IPS-18a (cell line): ENCODE measurements around the gene SLC6A18.

ENCODE experiments used
- H3K27ac ChIP-seq: one replicate; pipeline ENCODE4 v1.5.1; 2013; ENCODE audit warnings: low read length
- H3K27me3 ChIP-seq: one replicate; pipeline ENCODE4 v1.6.1; 2013; ENCODE audit warnings: mild to moderate bottlenecking, low read length; ENCODE audit not compliant: control insufficient read depth, insufficient read depth
- H3K36me3 ChIP-seq: one replicate; pipeline ENCODE4 v1.6.1; 2013; ENCODE audit warnings: low read depth, low read length; ENCODE audit not compliant: control insufficient read depth
- H3K4me1 ChIP-seq: one replicate; pipeline ENCODE4 v1.6.1; 2013; ENCODE audit warnings: low read depth, low read length; ENCODE audit not compliant: control insufficient read depth
- H3K4me3 ChIP-seq: one replicate; pipeline ENCODE4 v1.5.1; 2013; ENCODE audit warnings: low read length
- H3K9ac ChIP-seq: one replicate; pipeline ENCODE4 v1.6.1; 2013; ENCODE audit warnings: mild to moderate bottlenecking, low read length, moderate library complexity
- H3K9me3 ChIP-seq: one replicate; pipeline ENCODE4 v1.6.1; 2013; ENCODE audit warnings: low read depth, low read length; ENCODE audit not compliant: control insufficient read depth

Gene SLC6A18

DNA sequence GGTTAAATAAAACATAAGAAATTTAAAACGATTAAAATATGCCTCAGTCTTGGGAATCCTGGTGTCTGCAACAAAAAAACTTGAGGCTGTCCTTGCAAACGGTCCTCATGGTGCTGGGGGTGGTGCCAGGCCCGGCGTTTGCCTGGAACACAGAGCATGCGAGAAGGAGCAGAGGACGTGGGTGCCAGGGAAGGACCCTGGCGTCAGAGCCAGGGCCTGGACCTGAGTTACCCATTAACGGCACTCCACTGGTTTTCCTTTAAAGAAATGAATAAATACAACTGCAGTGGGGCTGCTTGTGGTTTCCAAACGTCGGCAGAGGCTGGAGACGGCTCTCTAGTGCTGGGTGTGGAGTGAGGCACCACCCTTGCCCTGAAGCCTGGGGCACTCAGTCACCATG is at the start of gene SLC6A18:
TSS of gene SLC6A18 (plus strand) at position 301 of the 400 bp plus-strand sequence. CDS start at position 398, 97 bp downstream.
- Histone ChIP-seq H3K27me3 (no peaks in the 10 kb centered on the region), H3K27ac (no peak within 1 kb of the TSS), H3K4me3 (no peak within 1 kb of the TSS), H3K4me1 (no peaks in the 10 kb centered on the region), H3K36me3 (no peaks in the 10 kb centered on the region), H3K9me3 (no peaks in the 10 kb centered on the region), H3K9ac (no peak within 1 kb of the TSS)

DNA sequence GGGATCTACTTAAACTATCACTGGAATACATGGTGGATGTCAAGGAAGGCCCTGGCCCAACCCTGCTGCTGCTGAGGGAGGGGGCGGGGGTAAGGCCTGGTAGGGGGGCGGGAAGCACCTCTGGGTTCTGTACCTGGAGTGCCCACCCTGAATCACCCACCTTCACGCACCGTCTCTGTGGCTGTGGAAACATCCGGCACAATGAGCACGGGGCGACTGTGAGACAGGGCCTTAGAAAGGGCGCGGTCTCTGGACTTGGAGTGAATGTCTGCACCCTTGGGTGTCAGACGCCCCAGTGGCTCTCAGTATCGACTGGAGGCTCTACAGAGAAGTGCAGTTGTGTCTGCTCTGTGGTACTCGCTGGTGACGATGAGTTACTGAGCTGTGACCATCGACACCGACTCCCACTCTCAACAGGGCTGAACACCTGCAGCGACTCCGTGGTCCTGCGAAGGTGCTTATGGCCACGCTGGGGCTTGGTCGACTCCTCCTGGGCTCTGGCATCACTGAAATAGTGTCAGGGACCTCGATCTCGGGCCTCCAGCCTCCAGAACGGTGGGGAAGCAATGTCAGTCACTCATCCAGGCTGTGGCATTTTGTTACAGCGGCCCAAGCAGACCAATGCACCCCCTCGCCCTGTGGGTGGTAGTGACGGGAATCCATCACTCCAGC is 49.2 kb upstream of the SLC6A18 start:
- Histone ChIP-seq H3K27ac (no peak overlapping the region), H3K27me3 (no peaks in the 10 kb centered on the region), H3K36me3 (no peaks in the 10 kb centered on the region), H3K4me3 (no peak overlapping the region), H3K9me3 (no peaks in the 10 kb centered on the region), H3K9ac (no peak overlapping the region), H3K4me1 (no peaks in the 10 kb centered on the region)

- no peaks in the 10 kb centered on the region for H3K4me1 ChIP-seq
- no peak overlapping the region for H3K27ac ChIP-seq
- no peaks in the 10 kb centered on the region for H3K27me3 ChIP-seq
- no peaks in the 10 kb centered on the region for H3K9me3 ChIP-seq
- H3K4me3 ChIP-seq: no peak overlapping the region
- H3K9ac ChIP-seq: no peak overlapping the region
- H3K36me3 ChIP-seq: no peaks in the 10 kb centered on the region
Measured at GRCh38 chr5:1176473-1177391, 48.4 kb upstream of the SLC6A18 start.

- Histone ChIP-seq H3K27ac (no peak overlapping the region), H3K27me3 (no peaks in the 10 kb centered on the region), H3K9me3 (no peaks in the 10 kb centered on the region), H3K4me1 (no peaks in the 10 kb centered on the region), H3K4me3 (no peak overlapping the region), H3K9ac (no peak overlapping the region), H3K36me3 (no peaks in the 10 kb centered on the region)
Measured at GRCh38 chr5:1177826-1178528, 47.2 kb upstream of the SLC6A18 start.

GRCh38 chr5:1178529-1179382 is 46.4 kb upstream of the SLC6A18 start:
- no peaks in the 10 kb centered on the region for H3K27me3 ChIP-seq
- H3K36me3 ChIP-seq: no peaks in the 10 kb centered on the region
- no peaks in the 10 kb centered on the region for H3K4me1 ChIP-seq
- no peak overlapping the region for H3K27ac ChIP-seq
- H3K4me3 ChIP-seq: no peak overlapping the region
- H3K9ac ChIP-seq: no peak overlapping the region
- H3K9me3 ChIP-seq: no peaks in the 10 kb centered on the region

GRCh38 chr5:1179383-1179715 is 45.8 kb upstream of the SLC6A18 start:
- no peak overlapping the region for H3K9ac ChIP-seq
- no peaks in the 10 kb centered on the region for H3K36me3 ChIP-seq
- no peak overlapping the region for H3K27ac ChIP-seq
- no peak overlapping the region for H3K4me3 ChIP-seq
- no peaks in the 10 kb centered on the region for H3K9me3 ChIP-seq
- no peaks in the 10 kb centered on the region for H3K4me1 ChIP-seq
- no peaks in the 10 kb centered on the region for H3K27me3 ChIP-seq

GRCh38 chr5:1180096-1180495 is 45.1 kb upstream of the SLC6A18 start:
- Histone ChIP-seq H3K27ac (no peak overlapping the region), H3K9ac (no peak overlapping the region), H3K36me3 (no peaks in the 10 kb centered on the region), H3K4me3 (no peak overlapping the region), H3K27me3 (no peaks in the 10 kb centered on the region), H3K9me3 (no peaks in the 10 kb centered on the region), H3K4me1 (no peaks in the 10 kb centered on the region)

GRCh38 chr5:1180841-1181271 is 44.3 kb upstream of the SLC6A18 start:
- no peak overlapping the region for H3K9ac ChIP-seq
- H3K4me3 ChIP-seq: no peak overlapping the region
- H3K27me3 ChIP-seq: no peaks in the 10 kb centered on the region
- no peaks in the 10 kb centered on the region for H3K36me3 ChIP-seq
- H3K4me1 ChIP-seq: no peaks in the 10 kb centered on the region
- H3K27ac ChIP-seq: no peak overlapping the region
- no peaks in the 10 kb centered on the region for H3K9me3 ChIP-seq

DNA sequence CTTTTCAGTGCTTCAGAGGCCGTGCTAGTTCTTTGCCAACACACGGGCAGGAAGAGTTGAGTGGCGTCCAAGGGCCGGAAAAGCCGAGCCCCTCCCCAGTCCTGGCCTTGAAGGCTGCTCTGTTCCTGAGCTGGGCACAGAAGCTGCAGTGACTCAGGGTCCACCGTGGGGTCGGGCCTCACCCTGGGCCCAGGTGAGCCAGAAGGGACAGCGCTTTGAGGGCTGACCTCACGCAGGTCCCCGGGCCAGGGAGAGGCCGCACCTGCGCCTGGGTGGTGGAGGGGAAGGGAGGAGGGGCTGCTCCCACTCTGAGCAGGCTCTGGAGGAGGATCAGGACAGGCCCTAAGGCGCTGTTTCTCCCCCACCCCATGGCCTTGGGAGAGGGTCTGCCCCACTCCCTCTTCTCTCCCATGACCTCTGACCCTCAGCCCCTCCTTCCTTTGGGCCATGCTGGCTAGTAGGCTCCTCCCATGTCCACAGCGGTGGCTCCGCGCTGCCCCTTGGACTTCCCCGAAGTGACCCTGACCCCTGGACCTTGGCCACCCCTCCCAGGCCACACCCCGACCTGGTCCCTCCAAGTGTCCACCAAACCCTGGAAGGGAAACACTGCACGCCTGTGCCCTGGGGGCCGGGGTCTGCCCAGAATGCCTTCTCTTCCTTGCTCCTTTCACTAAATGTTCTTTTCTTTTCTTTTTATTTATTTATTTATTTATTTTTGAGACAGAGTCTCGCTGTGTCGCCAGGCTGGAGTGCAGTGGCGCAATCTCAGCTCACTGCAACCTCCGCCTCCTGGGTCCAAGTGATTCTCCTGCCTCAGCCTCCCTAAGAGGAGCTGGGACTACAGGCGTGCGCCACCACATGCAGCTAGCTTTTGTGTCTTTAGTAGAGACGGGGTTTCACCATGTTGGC is 43.5 kb upstream of the SLC6A18 start:
- no peaks in the 10 kb centered on the region for H3K27me3 ChIP-seq

GRCh38 chr5:1182360-1182632 is 42.9 kb upstream of the SLC6A18 start:
- H3K9ac ChIP-seq: no peak overlapping the region
- H3K27ac ChIP-seq: no peak overlapping the region

More for the DNA sequence above, 43.5 kb upstream of the SLC6A18 start:
- Histone ChIP-seq H3K4me1 (no peaks in the 10 kb centered on the region), H3K9ac (no peak overlapping the region), H3K36me3 (no peaks in the 10 kb centered on the region), H3K9me3 (no peaks in the 10 kb centered on the region), H3K27ac (no peak overlapping the region), H3K4me3 (no peak overlapping the region)

More at GRCh38 chr5:1182360-1182632, 42.9 kb upstream of the SLC6A18 start:
- H3K4me1 ChIP-seq: no peaks in the 10 kb centered on the region
- no peaks in the 10 kb centered on the region for H3K36me3 ChIP-seq
- H3K4me3 ChIP-seq: no peak overlapping the region
- H3K9me3 ChIP-seq: no peaks in the 10 kb centered on the region
- no peaks in the 10 kb centered on the region for H3K27me3 ChIP-seq
